CD4-positive, alpha-beta T cell treated with Interleukin-21 for 1 hour (primary cell): ENCODE measurements around the gene CLMN.

Experiments used
- DNase-seq: peaks from one replicate; pipeline ENCODE4 v3.0.0-alpha.2; 2020

The CLMN gene

GRCh38 chr14:95258754-95259593 lies 60.7 kb downstream of the CLMN start:
- DNase-seq: no peak

GRCh38 chr14:95258156-95258555 lies 61.6 kb downstream of the CLMN start:
- DNase-seq: no peak

GRCh38 chr14:95257521-95257920 lies 62.2 kb downstream of the CLMN start:
- no peak for DNase-seq

GRCh38 chr14:95256776-95257060 lies 63.0 kb downstream of the CLMN start:
- DNase-seq: no peak

GRCh38 chr14:95256002-95256775 lies 63.5 kb downstream of the CLMN start:
- no peak for DNase-seq

- no peak for DNase-seq
These were observed 64.2 kb downstream of the CLMN start for GRCh38 chr14:95255487-95255886.

- DNase-seq: no peak
These were observed 64.7 kb downstream of the CLMN start for GRCh38 chr14:95255013-95255412.

GRCh38 chr14:95254288-95254687 lies 65.4 kb downstream of the CLMN start:
- no peak for DNase-seq

- DNase-seq: no peak
These were observed 66.6 kb downstream of the CLMN start for GRCh38 chr14:95253039-95253630.

- DNase-seq: no peak
These were observed 67.5 kb downstream of the CLMN start for GRCh38 chr14:95252219-95252618.

GRCh38 chr14:95250936-95251335 lies 68.8 kb downstream of the CLMN start:
- DNase-seq: no peak

- DNase-seq: no peak
These were observed 69.5 kb downstream of the CLMN start for GRCh38 chr14:95250140-95250769.

- DNase-seq: no peak
These were observed 71.3 kb downstream of the CLMN start for GRCh38 chr14:95248432-95248831.

- no peak for DNase-seq
These were observed 72.8 kb downstream of the CLMN start for GRCh38 chr14:95246870-95247269.

- no peak for DNase-seq
These were observed 74.4 kb downstream of the CLMN start for GRCh38 chr14:95245334-95245733.

- no peak for DNase-seq
These were observed 75.1 kb downstream of the CLMN start for GRCh38 chr14:95244587-95244986.

GRCh38 chr14:95242870-95243269 lies 76.8 kb downstream of the CLMN start:
- no peak for DNase-seq

- no peak for DNase-seq
These were observed 78.6 kb downstream of the CLMN start for GRCh38 chr14:95240859-95241813.

- no peak for DNase-seq
These were observed 81.0 kb downstream of the CLMN start for GRCh38 chr14:95238487-95239298.

- DNase-seq: no peak
These were observed 81.8 kb downstream of the CLMN start for GRCh38 chr14:95237958-95238340.
